Epidermal melanocyte (primary cell): ENCODE results near the gene ADA.
"Not testable (repeated sequence)": the region's sequence is repeated elsewhere in the genome, so short reads cannot be mapped to it uniquely, and the experiment has no call there.

Experiments used
- DNase-seq: peaks from one replicate; pipeline ENCODE4 v3.0.0; 2011; ENCODE audit warnings: low spot score; ENCODE audit not compliant: insufficient read length

Gene ADA

DNA sequence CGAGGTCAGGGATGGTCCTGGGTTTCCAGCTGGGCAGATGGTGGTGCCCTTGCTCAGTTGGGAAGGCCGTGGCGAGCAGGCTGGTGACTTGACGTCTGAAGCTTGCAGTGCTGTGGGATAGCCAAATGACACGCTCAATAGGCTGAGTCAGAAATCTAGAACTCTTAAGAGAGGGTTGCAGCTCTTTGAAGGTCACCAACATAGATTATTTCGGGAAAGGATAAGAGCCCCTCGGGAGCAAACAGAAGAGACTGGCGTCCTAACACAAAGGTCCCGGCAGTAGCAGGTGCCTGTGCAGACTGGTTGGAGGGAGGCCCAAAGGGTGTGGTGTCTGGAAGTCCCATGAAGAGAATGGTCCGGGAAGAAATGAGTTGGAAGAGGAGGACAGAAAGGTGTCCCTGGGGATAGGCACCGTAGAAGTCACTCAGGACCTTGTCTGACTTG lies 50.7 kb downstream of the ADA start:
- DNase-seq, result no peak

DNA sequence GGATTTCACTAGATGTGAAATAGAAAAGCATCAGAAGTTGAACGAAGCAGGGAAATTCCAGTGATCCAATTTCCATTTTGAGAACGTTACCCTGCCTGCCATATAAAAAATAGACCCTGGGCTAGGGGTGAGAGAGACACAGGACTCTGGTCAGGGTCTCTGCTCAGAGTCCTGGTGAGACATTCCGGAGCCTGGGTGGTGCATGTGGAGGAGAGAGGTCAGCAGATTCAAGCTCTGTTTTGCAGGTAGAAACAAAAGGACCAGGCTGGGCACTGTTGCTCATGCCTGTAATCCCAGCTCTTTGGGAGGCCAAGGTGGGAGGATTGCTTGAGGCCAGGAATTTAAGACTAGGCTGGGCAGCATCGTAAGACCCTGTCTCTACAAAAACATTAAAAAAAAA lies 51.2 kb downstream of the ADA start:
- no peak for DNase-seq

- DNase-seq, result no peak
These were observed 51.8 kb downstream of the ADA start for GRCh38 chr20:44599715-44600114.

DNA sequence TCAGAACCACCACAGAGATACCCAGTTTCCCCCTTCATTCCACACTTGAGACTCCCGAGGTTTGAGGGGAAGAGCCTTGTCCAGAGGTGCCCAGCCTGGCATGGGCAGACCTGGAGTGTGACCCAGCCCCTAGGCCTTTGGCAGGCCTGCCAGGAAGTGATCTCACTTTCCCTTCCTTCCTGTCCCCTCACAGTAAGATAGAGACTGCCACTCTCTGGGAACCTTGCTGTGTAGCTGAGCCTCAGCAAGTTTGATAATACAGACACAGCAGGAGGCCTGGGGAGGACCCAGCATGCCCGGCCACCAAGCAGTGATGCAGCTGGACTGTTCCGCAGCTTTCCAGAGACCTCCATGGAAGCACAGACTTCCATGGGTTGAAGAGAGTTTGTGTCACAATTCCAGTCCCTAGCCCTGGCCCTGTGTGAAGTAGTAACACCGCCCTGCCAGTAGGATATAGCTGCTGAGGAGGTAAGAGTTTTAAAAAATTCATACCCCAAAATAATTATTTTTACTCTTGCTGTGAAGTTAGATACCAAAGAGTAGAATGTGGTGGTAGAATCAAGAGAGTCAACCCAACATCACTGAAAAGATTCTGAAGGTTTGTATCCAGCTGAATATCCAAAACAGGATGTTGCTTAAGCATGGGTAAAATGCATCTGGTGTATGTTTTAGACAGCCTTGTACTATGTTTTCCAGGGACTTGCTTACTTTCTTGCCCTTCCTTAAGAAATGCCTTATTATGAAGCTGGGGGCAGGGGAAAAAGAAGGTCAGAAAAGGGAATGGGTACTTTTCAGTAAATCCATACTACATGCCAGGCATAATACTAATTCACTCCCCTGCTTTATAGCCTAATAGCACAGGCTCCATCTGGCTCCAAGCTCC lies 52.8 kb downstream of the ADA start:
- DNase-seq, result no peak

DNA sequence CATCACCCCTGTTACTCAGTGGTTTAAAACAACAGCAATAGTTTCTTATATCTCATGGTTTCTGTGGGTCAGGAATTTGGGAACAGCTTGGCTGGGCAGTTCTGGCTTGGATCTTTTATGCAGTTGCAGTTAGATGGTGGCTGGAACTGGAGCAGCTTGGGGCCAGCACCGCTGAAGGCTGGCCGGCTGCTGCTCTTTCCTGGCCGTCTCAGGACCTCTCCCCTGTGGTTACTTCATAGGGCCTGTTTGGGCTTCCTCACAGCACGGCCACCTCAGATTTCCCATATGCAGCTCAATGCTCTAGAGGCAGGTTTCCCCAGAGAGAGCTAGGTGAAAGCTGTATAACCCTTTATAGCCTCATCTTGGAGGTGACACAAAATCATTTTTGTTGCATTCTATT lies 53.6 kb downstream of the ADA start:
- DNase-seq, result no peak

GRCh38 chr20:44597516-44597915 lies 54.0 kb downstream of the ADA start:
- no peak for DNase-seq

- no peak for DNase-seq
These were observed 54.6 kb downstream of the ADA start for GRCh38 chr20:44596876-44597275.

- DNase-seq, result no peak
These were observed 55.5 kb downstream of the ADA start for GRCh38 chr20:44596010-44596409.

- DNase-seq, result no peak
These were observed 56.8 kb downstream of the ADA start for GRCh38 chr20:44594730-44595129.

- no peak for DNase-seq
These were observed 57.7 kb downstream of the ADA start for GRCh38 chr20:44593751-44594150.

DNA sequence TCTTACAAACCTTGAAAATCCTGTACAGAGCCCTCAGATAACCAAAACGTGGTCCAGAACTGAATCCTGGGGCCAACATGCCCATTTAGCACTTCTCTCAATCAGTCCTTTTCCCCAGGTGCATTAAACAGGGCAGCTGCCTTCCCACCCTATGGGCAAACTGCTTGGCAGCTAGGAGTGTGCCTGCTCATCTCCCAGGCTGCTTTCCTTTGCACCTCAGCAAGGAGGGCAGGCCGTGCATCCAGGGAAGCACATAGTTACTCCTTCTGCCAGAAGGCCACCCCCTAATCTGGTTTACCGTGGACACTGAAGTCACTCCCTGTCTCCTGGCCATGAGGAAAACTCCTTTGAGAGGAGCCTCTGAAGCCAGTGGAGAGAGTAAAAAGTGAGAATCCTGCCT lies 59.1 kb downstream of the ADA start:
- no peak for DNase-seq

GRCh38 chr20:44590980-44591778 lies 60.3 kb downstream of the ADA start:
- no peak for DNase-seq

DNA sequence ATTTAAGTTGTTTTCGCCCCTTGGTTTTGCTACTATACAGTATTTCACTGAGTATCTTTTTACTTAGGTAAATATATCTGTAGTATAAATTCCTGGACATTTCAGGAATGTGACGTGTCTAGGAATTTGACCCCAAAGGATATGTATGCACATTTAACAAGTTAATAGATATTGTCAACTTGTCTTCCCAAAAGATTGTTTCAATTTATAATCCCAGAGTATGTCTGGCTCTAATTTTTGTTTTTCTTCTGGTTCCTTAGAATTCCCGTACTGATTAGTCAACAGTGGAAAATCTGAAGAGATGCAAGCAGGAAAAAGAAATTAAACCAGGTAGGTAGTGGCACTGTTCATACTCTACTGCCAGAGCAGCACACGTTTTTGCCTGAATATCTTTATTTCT lies 62.0 kb downstream of the ADA start:
- no peak for DNase-seq

GRCh38 chr20:44588321-44588720 lies 63.2 kb downstream of the ADA start:
- DNase-seq, result not testable (repeated sequence)

- DNase-seq, result no peak
These were observed 64.2 kb downstream of the ADA start for GRCh38 chr20:44587035-44587980.

DNA sequence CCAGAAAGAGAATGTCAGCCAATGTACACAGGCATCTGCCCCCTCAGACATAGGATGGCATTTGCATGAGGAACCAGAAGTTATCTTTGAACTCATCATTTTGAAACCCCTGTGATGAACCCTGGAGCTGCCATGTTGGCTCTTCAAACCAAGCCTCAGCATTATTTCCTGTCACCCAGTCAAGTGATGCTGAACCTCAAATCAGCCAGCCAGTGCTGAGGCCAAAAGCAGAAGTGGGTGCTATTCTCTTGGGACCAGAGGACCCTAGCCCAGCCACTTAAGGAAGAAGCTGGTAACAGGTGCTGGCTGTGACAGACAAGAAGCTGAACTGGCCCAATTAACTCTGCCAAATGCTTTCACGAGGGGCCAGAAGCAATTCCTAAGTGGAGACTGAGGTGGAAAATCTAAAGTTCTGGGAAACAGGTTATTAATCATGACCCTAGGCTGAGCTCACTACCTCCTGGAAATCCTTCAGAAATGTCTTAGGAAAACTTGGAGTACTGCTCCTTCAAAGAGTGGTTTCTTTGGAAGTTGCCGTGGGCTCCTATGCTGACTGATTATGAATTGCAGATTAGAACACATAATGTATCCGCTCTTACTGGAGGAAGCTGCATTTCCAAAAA lies 65.1 kb downstream of the ADA start:
- no peak for DNase-seq

DNA sequence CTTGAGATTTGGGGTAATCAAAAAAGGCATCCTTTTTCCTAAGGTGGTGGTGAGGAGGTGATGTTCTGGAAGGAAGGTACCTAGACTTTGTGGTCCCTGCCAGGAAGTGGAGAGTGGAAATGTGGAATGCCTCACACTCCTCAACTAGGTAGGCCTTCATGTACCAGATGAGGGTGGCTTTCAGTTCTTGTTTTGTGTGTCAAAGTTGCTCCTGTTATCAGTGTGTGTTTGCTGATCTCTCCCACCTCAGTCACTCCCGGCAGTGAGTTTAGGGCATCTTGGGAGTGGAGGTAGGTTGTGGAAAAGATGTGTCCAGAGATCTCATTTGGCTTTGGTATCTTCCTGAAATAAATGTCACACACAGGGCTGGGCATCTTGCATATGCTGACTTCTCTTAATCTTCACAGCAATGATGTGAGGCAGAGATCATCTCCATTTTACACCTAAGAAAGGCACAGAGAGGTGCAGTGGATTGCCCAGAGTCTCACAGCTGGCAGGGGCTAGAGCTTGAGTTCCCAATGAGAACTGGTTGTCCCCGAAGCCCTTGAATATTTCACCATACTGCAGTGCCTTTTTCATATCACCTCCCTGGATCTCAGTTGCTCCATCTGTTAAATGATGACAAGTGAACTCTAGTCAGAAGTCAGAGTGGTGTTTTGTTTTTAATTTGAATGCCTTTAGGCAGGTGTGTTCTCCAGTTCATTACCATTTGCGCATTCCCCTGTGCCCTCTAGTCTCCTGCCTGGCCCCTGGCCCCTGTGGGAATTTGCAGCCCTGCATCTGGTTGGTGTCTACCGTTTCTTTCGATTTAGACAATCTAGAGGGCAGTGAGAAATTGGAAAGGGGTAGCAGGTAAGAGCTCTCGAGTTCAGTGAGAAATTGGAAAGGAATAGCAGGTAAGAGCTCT lies 66.2 kb downstream of the ADA start:
- no peak for DNase-seq

DNA sequence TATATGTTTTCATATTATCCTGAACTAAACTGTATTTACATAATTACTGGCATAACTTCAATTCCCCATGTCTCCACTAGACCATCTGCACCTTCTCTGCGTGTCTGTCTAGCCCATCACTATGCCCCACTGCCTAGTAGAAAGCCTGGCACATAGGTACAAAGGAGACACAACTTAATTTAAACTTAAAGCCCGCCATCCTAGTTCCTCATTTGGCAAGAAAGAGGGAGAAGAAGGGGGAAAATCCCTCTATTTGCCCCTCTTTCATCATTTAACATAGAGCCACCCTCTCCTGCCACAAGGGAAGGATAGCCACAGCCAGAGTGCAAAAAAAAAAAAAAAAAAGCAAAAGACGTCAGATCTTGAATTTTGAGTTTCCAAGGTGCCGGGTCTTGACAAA lies 67.3 kb downstream of the ADA start:
- no peak for DNase-seq

DNA sequence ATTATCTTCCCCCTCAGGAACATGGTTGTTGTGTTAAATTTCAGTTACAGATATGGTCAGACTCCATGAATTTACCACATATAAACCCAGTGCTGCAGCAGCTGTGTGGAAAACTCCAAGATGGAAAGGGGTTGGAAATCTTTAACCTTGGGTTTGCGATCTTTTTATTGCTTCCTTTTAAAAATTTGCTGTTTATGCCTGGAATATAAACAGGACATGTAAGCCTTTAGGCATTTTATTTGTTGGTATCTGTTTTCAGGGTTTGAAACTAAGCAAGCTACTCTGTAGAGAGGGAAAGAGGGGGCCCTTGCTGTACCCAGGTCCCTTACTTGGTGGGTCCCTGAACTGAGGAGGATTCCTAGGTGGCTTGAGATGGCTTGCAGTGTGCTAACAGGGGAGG lies 68.3 kb downstream of the ADA start:
- DNase-seq, result no peak
